Measurements from ENCODE around the gene ZNF281. TPM values are rescaled to one million over a fixed set of nuclear protein-coding genes. Genes with fewer than 3 reads are reported as not detected.
"Not testable (repeated sequence)": the region's sequence is repeated elsewhere in the genome, so short reads cannot be mapped to it uniquely, and the experiment has no call there.

The ZNF281 gene
- total RNA-seq, 1 donor from 2014 or later, result 47.1 TPM

- no peak overlapping the region for H2AFZ ChIP-seq (replicated peaks)
- Mint-ChIP-seq H3K36me3 (no peaks in the 10 kb centered on the region), H3K4me3 (no peak overlapping the region), H3K4me1 (no peaks in the 10 kb centered on the region), H3K9me3 (peaks cover 2% of the 10 kb centered on the region), H3K27me3 (ENCODE audit: insufficient read depth, low read depth) (peaks cover 4% of the 10 kb centered on the region), H3K27ac (no peak overlapping the region)
- no peaks in the 10 kb centered on the region for H4K20me1 ChIP-seq (ENCODE audit: low read depth)
- no peaks in the 10 kb centered on the region for H3K79me2 ChIP-seq (ENCODE audit: low read depth)
- H3K9me3 ChIP-seq (ENCODE audit: low read depth), result no peaks in the 10 kb centered on the region
- no peak overlapping the region for H3K9ac ChIP-seq
- H3K36me3 ChIP-seq, result no peaks in the 10 kb centered on the region
- H3K27ac ChIP-seq, result no peak overlapping the region
- TF ChIP-seq, protein P1, sequence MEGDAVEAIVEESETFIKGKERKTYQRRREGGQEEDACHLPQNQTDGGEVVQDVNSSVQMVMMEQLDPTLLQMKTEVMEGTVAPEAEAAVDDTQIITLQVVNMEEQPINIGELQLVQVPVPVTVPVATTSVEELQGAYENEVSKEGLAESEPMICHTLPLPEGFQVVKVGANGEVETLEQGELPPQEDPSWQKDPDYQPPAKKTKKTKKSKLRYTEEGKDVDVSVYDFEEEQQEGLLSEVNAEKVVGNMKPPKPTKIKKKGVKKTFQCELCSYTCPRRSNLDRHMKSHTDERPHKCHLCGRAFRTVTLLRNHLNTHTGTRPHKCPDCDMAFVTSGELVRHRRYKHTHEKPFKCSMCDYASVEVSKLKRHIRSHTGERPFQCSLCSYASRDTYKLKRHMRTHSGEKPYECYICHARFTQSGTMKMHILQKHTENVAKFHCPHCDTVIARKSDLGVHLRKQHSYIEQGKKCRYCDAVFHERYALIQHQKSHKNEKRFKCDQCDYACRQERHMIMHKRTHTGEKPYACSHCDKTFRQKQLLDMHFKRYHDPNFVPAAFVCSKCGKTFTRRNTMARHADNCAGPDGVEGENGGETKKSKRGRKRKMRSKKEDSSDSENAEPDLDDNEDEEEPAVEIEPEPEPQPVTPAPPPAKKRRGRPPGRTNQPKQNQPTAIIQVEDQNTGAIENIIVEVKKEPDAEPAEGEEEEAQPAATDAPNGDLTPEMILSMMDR (IDR thresholded peaks at IDR 0.05), result no peak
- no peak for TF ChIP-seq EZH2phosphoT487 (IDR thresholded peaks at IDR 0.05)
- no peak for TF ChIP-seq EZH2 (IDR thresholded peaks at IDR 0.05)
- no peaks in the 10 kb centered on the region for H3F3A ChIP-seq (ENCODE audit: low read depth)
- no peak overlapping the region for H3K4me2 ChIP-seq
- no peak overlapping the region for H3K4me3 ChIP-seq
- H3K27me3 ChIP-seq, result no peaks in the 10 kb centered on the region
- no peaks in the 10 kb centered on the region for H3K4me1 ChIP-seq
- no peak for DNase-seq (ENCODE audit: low spot score)
Observed at GRCh38 chr1:200442537-200443156, 32.8 kb upstream of the ZNF281 start.

GRCh38 chr1:200442023-200442422 lies 32.2 kb upstream of the ZNF281 start:
- peaks cover 4% of the 10 kb centered on the region for H3K27me3 Mint-ChIP-seq (ENCODE audit: insufficient read depth, low read depth)
- Histone ChIP-seq H3K27ac (no peak overlapping the region), H3K9ac (no peak overlapping the region), H2AFZ (replicated peaks) (no peak overlapping the region), H3K9me3 (ENCODE audit: low read depth) (no peaks in the 10 kb centered on the region), H3K36me3 (no peaks in the 10 kb centered on the region), H4K20me1 (ENCODE audit: low read depth) (no peaks in the 10 kb centered on the region), H3K4me1 (no peaks in the 10 kb centered on the region), H3K27me3 (no peaks in the 10 kb centered on the region), H3K4me3 (no peak overlapping the region), H3F3A (ENCODE audit: low read depth) (no peaks in the 10 kb centered on the region), H3K79me2 (ENCODE audit: low read depth) (no peaks in the 10 kb centered on the region), H3K4me2 (no peak overlapping the region)
- DNase-seq (ENCODE audit: low spot score), result no peak
- no peaks in the 10 kb centered on the region for H3K4me1 Mint-ChIP-seq
- H3K27ac Mint-ChIP-seq, result no peak overlapping the region
- no peak overlapping the region for H3K4me3 Mint-ChIP-seq
- H3K9me3 Mint-ChIP-seq, result peaks cover 2% of the 10 kb centered on the region
- no peak for TF ChIP-seq EZH2 (IDR thresholded peaks at IDR 0.05)
- H3K36me3 Mint-ChIP-seq, result no peaks in the 10 kb centered on the region

DNA sequence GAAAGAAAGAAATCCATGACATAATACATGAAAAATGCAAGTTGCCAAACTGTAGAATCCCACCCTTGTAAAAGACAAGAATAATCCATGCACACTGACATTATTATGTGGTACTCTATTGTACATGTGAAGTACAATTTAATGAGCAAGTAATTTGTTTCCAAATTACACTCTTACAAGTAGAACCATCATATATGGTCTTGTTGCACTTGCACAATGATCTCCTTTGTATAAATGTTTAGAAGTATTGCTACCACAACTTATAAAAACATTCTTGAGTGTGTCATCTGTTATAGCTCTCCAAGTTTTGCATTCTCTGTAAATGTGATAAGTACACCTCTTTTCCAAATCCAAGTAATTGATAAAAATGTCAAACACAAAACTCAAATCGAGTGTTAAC lies 29.1 kb upstream of the ZNF281 start:
- H3K9ac ChIP-seq, result no peak overlapping the region

GRCh38 chr1:200438413-200438812 lies 28.6 kb upstream of the ZNF281 start:
- H3K9me3 Mint-ChIP-seq; H3K27ac Mint-ChIP-seq; H3K4me3 ChIP-seq; H3K4me3 Mint-ChIP-seq; DNase-seq (ENCODE audit: low spot score); H4K20me1 ChIP-seq (ENCODE audit: low read depth); H3K4me1 Mint-ChIP-seq; H3K27me3 Mint-ChIP-seq (ENCODE audit: insufficient read depth, low read depth); H3K27ac ChIP-seq; H3K79me2 ChIP-seq (ENCODE audit: low read depth); H3K9ac ChIP-seq; H3F3A ChIP-seq (ENCODE audit: low read depth); H3K9me3 ChIP-seq (ENCODE audit: low read depth); H2AFZ ChIP-seq (replicated peaks); H3K4me2 ChIP-seq; H3K27me3 ChIP-seq; H3K4me1 ChIP-seq; H3K36me3 ChIP-seq; H3K36me3 Mint-ChIP-seq: not testable (repeated sequence)

More for the DNA sequence above, 29.1 kb upstream of the ZNF281 start:
- Mint-ChIP-seq H3K4me3 (no peak overlapping the region), H3K9me3 (no peaks in the 10 kb centered on the region), H3K27me3 (ENCODE audit: insufficient read depth, low read depth) (peaks cover 4% of the 10 kb centered on the region), H3K4me1 (no peaks in the 10 kb centered on the region), H3K27ac (no peak overlapping the region), H3K36me3 (no peaks in the 10 kb centered on the region)
- TF ChIP-seq, protein P1 (IDR thresholded peaks at IDR 0.05), result no peak
- TF ChIP-seq EZH2 (IDR thresholded peaks at IDR 0.05) (no peak), EZH2phosphoT487 (IDR thresholded peaks at IDR 0.05) (no peak)
- H3K4me3 ChIP-seq, result no peak overlapping the region
- H3K27me3 ChIP-seq, result no peaks in the 10 kb centered on the region
- no peak overlapping the region for H3K27ac ChIP-seq
- no peaks in the 10 kb centered on the region for H4K20me1 ChIP-seq (ENCODE audit: low read depth)
- H3K4me2 ChIP-seq, result no peak overlapping the region
- no peak overlapping the region for H2AFZ ChIP-seq (replicated peaks)
- DNase-seq (ENCODE audit: low spot score), result no peak
- no peaks in the 10 kb centered on the region for H3K36me3 ChIP-seq
- no peaks in the 10 kb centered on the region for H3K79me2 ChIP-seq (ENCODE audit: low read depth)
- no peaks in the 10 kb centered on the region for H3K4me1 ChIP-seq
- H3K9me3 ChIP-seq (ENCODE audit: low read depth), result no peaks in the 10 kb centered on the region
- H3F3A ChIP-seq (ENCODE audit: low read depth), result no peaks in the 10 kb centered on the region
